DOHH2 (cell line): ENCODE measurements around the gene ADRA2B.

Experiments used
- CTCF ChIP-seq: fragments of 200-600 bp; sonication (generic); IDR thresholded peaks from one replicate; pipeline ENCODE4 v1.5.1; 2014; ENCODE audit warnings: antibody characterized with exemption, mild to moderate bottlenecking, low read depth, low read length; ENCODE audit not compliant: poor library complexity, severe bottlenecking
- EZH2phosphoT487 ChIP-seq: fragments of 200-600 bp; sonication (generic); IDR thresholded peaks from 2 replicates; pipeline ENCODE4 v1.6.1; 2017; ENCODE audit warnings: borderline replicate concordance, mild to moderate bottlenecking, antibody characterized with exemption, low read length, moderate library complexity, mixed read lengths

GRCh38 chr2:96157649-96158553, 41.5 kb upstream of the ADRA2B start:
- TF ChIP-seq CTCF (no peak), EZH2phosphoT487 (no peak)
